GM12878 (cell line): ENCODE measurements around the gene SMTNL2. TPM values are rescaled to one million over a fixed set of nuclear protein-coding genes. Genes with fewer than 3 reads are reported as not detected.

Source experiments
- ATAC-seq: fragments of 200-7000 bp; cut with Tn5 transposase; 3 replicates; pipeline ENCODE4 v1.9.1; 2020; ENCODE audit warnings: mild to moderate bottlenecking, moderate library complexity
- BruUV-seq: library from RNA; stranded (reverse); fragments of 400-500 nt; replicated peaks from 2 replicates; lab custom pipeline; 2021; lab: Mats Ljungman, UMichigan
- CTCF ChIA-PET: fragments of 300-600 bp; sonication (Branson Sonifier 250); formaldehyde crosslinking; extraction: SDS; loops from one replicate; lab custom pipeline; 2021; ENCODE audit warnings: inconsistent platforms; lab: Yijun Ruan, JAX
- POLR2A ChIA-PET: fragments of 350-600 bp; formaldehyde crosslinking; extraction: SDS; loops from one replicate; lab custom pipeline; 2021; ENCODE audit warnings: inconsistent platforms; lab: Charles Lee
- RAD21 ChIA-PET: fragments of 300-600 bp; sonication (Branson Sonifier 250); formaldehyde crosslinking; loops from one replicate; lab custom pipeline; 2023; ENCODE audit warnings: antibody characterized with exemption; ENCODE audit not compliant: unreplicated experiment; lab: Charles Lee
- SMC1A ChIA-PET: fragments of 300-600 bp; sonication (Branson Sonifier 250); formaldehyde crosslinking; loops from one replicate; lab custom pipeline; 2023; ENCODE audit not compliant: unreplicated experiment, uncharacterized antibody; lab: Charles Lee
- DNase-seq: peaks from one replicate; pipeline ENCODE4 v3.0.0-alpha.2; 2011; ENCODE audit warnings: low read depth, low spot score
- FAIRE-seq: peaks from 3 replicates; lab custom pipeline; 2011; peaks lifted over from hg19 to GRCh38; lab: Jason Lieb, UNC
- H2AFZ ChIP-seq: 2 replicates; pipeline ENCODE4 v1.6.0; 2011; ENCODE audit warnings: low read depth, low read length, control low read depth; ENCODE audit not compliant: control insufficient read depth
- H3K27ac ChIP-seq: 2 replicates; pipeline ENCODE4 v1.5.1; 2011; ENCODE audit warnings: control low read depth; ENCODE audit not compliant: control insufficient read depth, insufficient read depth
- H3K27me3 ChIP-seq, 2 experiments: replicated peaks in 1 of 2; 2 replicates each; pipeline versions ENCODE4 v1.6.0 to v1.6.1; 2011; ENCODE audit warnings: low read length in 1 of 2; ENCODE audit not compliant: control insufficient read depth in 2 of 2, insufficient read depth in 2 of 2
- H3K36me3 ChIP-seq, 2 experiments: 2 replicates each; pipeline ENCODE4 v1.5.1; 2011; ENCODE audit warnings: low read length in 1 of 2; ENCODE audit not compliant: control insufficient read depth in 2 of 2, insufficient read depth in 2 of 2
- H3K4me1 ChIP-seq: 2 replicates; pipeline ENCODE4 v1.6.1; 2011; ENCODE audit warnings: mild to moderate bottlenecking, low read length, moderate library complexity, mixed read lengths; ENCODE audit not compliant: control insufficient read depth, insufficient read depth
- H3K4me2 ChIP-seq: 2 replicates; pipeline ENCODE4 v1.6.0; 2011; ENCODE audit warnings: control low read depth; ENCODE audit not compliant: control insufficient read depth, insufficient read depth
- H3K4me3 ChIP-seq: fragments of 200-600 bp; sonication (generic); 2 replicates; pipeline ENCODE4 v1.5.1; 2016
- H3K79me2 ChIP-seq: 2 replicates; pipeline ENCODE4 v1.6.0; 2011; ENCODE audit warnings: low read length; ENCODE audit not compliant: control insufficient read depth, insufficient read depth
- H3K9ac ChIP-seq: 2 replicates; pipeline ENCODE4 v1.8.0; 2011; ENCODE audit warnings: low read length, control low read depth, mixed read lengths; ENCODE audit not compliant: control insufficient read depth, insufficient read depth
- H3K9me3 ChIP-seq: replicated peaks from 3 replicates; pipeline ENCODE4 v1.5.1; 2011; ENCODE audit warnings: mild to moderate bottlenecking, low read length; ENCODE audit not compliant: control insufficient read depth, insufficient read depth
- H4K20me1 ChIP-seq: 2 replicates; pipeline ENCODE4 v1.6.0; 2011; ENCODE audit not compliant: control insufficient read depth, insufficient read depth
- ATF7 ChIP-seq: fragments of 450-650 bp; IDR thresholded peaks from 2 replicates; pipeline ENCODE4 v1.6.1; 2016; ENCODE audit warnings: low read depth, mild to moderate bottlenecking
- CEBPB ChIP-seq, 2 experiments: fragments of 150-350 bp in 1 of 2; IDR thresholded peaks; 2 replicates each; pipeline ENCODE4 v1.6.1; 2012 to 2014; ENCODE audit warnings: low read depth in 2 of 2, low read length in 2 of 2, borderline replicate concordance in 1 of 2, inconsistent platforms in 1 of 2
- EED ChIP-seq: sonication (generic); IDR thresholded peaks from 2 replicates; pipeline ENCODE4 v1.6.1; 2016; ENCODE audit warnings: antibody characterized with exemption, low read depth
- FOS ChIP-seq: IDR thresholded peaks from 3 replicates; pipeline ENCODE4 v1.6.1; 2011; ENCODE audit warnings: borderline replicate concordance; ENCODE audit not compliant: insufficient read length; ENCODE audit errors: extremely low read depth
- HDAC6 ChIP-seq: fragments of 200-600 bp; sonication (generic); IDR thresholded peaks from one replicate; pipeline ENCODE4 v1.8.0; 2017; ENCODE audit warnings: antibody characterized with exemption; ENCODE audit not compliant: unreplicated experiment
- JUNB ChIP-seq: IDR thresholded peaks from 2 replicates; pipeline ENCODE4 v1.6.1; 2016; ENCODE audit warnings: antibody characterized with exemption, mild to moderate bottlenecking
- MYB ChIP-seq: fragments of 150-350 bp; IDR thresholded peaks from 2 replicates; pipeline ENCODE4 v1.6.1; 2014; ENCODE audit warnings: mild to moderate bottlenecking, low read depth, low read length, borderline replicate concordance
- SIX5 ChIP-seq: IDR thresholded peaks from 2 replicates; pipeline ENCODE4 v1.6.1; 2011; ENCODE audit warnings: mild to moderate bottlenecking, low read depth, low read length, moderate library complexity; ENCODE audit not compliant: severe bottlenecking
- YBX1 ChIP-seq: fragments of 450-650 bp; IDR thresholded peaks from 2 replicates; pipeline ENCODE4 v1.6.1; 2016; ENCODE audit warnings: antibody characterized with exemption
- WGBS: methylation state at CpG from one replicate; pipeline ENCODE4 v1.1.6; 2016; ENCODE audit warnings: low lambda C conversion rate; ENCODE audit not compliant: insufficient replicate concordance, insufficient coverage; ENCODE audit errors: missing lambda C conversion rate; 5-methylcytosine and 5-hydroxymethylcytosine counted together
- in situ Hi-C: fragments of 300-500 bp; cut with MboI; formaldehyde crosslinking; loops from 9 replicates; pipeline ENCODE4 v1.14.3; 2018; ENCODE audit warnings: mixed read lengths
- intact Hi-C: fragments of 100-400 bp; cut with micrococcal nuclease; formaldehyde crosslinking; loops from one replicate; pipeline ENCODE4 v1.14.2; 2022; ENCODE audit not compliant: unreplicated experiment
- polyA plus RNA-seq, 11 experiments: library from polyadenylated mRNA; depleted of rRNA in 4 of 11; unstranded in 6 of 11; stranded (reverse) in 5 of 11; fragments of >200 nt; fragmentation: Nextera tagmentation in 4 of 11; fragmentation: Illumina TruSeq in 1 of 11; extraction: Ambion mirVana in 4 of 11; extraction: Trizol in 1 of 11; gene quantifications; 1 replicate in 1 of 11; 2 replicates in 10 of 11; pipeline versions ENCODE4 v1.2.1 to v1.2.3, GENCODE V29; 2011 to 2016; ENCODE audit warnings: inconsistent platforms in 2 of 11, missing spikeins in 2 of 11, low read depth in 1 of 11
- total RNA-seq, 4 experiments: library from RNA; depleted of rRNA in 3 of 4; stranded (reverse); fragments of >200 nt in 3 of 4; fragmentation: Illumina TruSeq in 1 of 4; extraction: Trizol in 1 of 4; gene quantifications; 2 replicates each; pipeline versions ENCODE4 v1.2.1 to v1.2.3, GENCODE V29; 2013 to 2021
- TF ChIP-seq, protein P1 (sequence below): fragments of 450-650 bp; IDR thresholded peaks from 2 replicates; pipeline ENCODE4 v1.6.1; 2017; ENCODE audit warnings: mild to moderate bottlenecking, moderate library complexity
- TF ChIP-seq, protein P2 (sequence below): fragments of 450-650 bp; IDR thresholded peaks from 2 replicates; pipeline ENCODE4 v1.6.1; 2017; ENCODE audit warnings: borderline replicate concordance
- TF ChIP-seq, protein P3 (sequence below): fragments of 450-650 bp; IDR thresholded peaks from 2 replicates; pipeline ENCODE4 v1.6.1; 2017; ENCODE audit warnings: mild to moderate bottlenecking, moderate library complexity
- TF ChIP-seq, protein P4 (sequence below): IDR thresholded peaks from 2 replicates; pipeline ENCODE4 v1.6.1; 2012; ENCODE audit warnings: low read length, inconsistent platforms

Gene SMTNL2
- total and polyA plus RNA-seq, 10 of the 15 experiments (the other 5 are each of a cell fraction or from before 2014, with no cell fraction given): not detected

DNA sequence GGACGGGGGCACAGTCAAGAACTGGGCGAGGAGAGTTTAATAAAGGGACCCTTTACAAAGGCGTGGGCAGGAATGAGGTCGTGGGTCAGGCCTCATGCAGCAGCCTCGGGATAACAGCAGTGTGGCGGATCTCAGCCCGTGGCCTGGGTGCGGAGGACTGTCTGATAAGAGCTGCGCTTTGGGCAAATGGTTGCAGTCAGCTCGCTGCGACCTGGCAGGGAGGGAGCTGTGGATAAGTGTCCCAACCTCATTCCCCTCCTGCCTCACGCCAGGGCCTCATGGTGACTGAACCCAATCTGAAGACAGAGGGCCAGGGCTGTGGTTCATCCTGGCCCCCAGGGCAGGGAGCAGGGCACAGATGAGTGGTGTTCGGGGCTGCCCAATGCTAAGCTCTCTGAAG lies 13.6 kb downstream of the SMTNL2 start:
- ATAC-seq (no peak), FAIRE-seq (no peak), DNase-seq (no peak)
- no TSS peak for BruUV-seq
- Histone ChIP-seq H3K4me3 (no peak overlapping the region), H3K79me2 (no peaks in the 10 kb centered on the region), H3K4me1 (no peaks in the 10 kb centered on the region), H3K9me3 (no peaks in the 10 kb centered on the region), H2AFZ (no peak overlapping the region), H3K27ac (no peak overlapping the region), H3K4me2 (no peak overlapping the region), H3K36me3 (no peaks in the 10 kb centered on the region), H4K20me1 (no peaks in the 10 kb centered on the region), H3K9ac (no peak overlapping the region), H3K27me3 (no peaks in the 10 kb centered on the region; a peak in 3 of 4 replicates)
- in situ Hi-C loops (no loop called here), intact Hi-C loops (no loop called here)
- WGBS: 43% methylated on average over 13 of the region's 13 CpGs
- ChIA-PET RAD21 (no interaction called here), POLR2A (no interaction called here), CTCF (interaction anchor here (0.5 to 3.2 kb wide), 2 partner anchors 31 to 267 kb away, joined by 3 to 10 read pairs; no protein-coding TSS in a partner anchor), SMC1A (interaction anchor here (1.4 kb wide), 1 partner anchor 31 kb away, joined by 3 read pairs; no protein-coding TSS in a partner anchor)
- TF ChIP-seq FOS (no peak), ATF7 (no peak), MYB (no peak), JUNB (no peak), HDAC6 (no peak), CEBPB (IDR thresholded peaks at IDR 0.05; ENCODE audit: borderline replicate concordance in 1 of 2, low read depth in 2 of 2, low read length in 2 of 2) (no peak), SIX5 (no peak), YBX1 (no peak), EED (no peak)
- TF ChIP-seq, protein P1, sequence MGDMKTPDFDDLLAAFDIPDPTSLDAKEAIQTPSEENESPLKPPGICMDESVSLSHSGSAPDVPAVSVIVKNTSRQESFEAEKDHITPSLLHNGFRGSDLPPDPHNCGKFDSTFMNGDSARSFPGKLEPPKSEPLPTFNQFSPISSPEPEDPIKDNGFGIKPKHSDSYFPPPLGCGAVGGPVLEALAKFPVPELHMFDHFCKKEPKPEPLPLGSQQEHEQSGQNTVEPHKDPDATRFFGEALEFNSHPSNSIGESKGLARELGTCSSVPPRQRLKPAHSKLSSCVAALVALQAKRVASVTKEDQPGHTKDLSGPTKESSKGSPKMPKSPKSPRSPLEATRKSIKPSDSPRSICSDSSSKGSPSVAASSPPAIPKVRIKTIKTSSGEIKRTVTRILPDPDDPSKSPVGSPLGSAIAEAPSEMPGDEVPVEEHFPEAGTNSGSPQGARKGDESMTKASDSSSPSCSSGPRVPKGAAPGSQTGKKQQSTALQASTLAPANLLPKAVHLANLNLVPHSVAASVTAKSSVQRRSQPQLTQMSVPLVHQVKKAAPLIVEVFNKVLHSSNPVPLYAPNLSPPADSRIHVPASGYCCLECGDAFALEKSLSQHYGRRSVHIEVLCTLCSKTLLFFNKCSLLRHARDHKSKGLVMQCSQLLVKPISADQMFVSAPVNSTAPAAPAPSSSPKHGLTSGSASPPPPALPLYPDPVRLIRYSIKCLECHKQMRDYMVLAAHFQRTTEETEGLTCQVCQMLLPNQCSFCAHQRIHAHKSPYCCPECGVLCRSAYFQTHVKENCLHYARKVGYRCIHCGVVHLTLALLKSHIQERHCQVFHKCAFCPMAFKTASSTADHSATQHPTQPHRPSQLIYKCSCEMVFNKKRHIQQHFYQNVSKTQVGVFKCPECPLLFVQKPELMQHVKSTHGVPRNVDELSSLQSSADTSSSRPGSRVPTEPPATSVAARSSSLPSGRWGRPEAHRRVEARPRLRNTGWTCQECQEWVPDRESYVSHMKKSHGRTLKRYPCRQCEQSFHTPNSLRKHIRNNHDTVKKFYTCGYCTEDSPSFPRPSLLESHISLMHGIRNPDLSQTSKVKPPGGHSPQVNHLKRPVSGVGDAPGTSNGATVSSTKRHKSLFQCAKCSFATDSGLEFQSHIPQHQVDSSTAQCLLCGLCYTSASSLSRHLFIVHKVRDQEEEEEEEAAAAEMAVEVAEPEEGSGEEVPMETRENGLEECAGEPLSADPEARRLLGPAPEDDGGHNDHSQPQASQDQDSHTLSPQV: no peak
- TF ChIP-seq, protein P2, sequence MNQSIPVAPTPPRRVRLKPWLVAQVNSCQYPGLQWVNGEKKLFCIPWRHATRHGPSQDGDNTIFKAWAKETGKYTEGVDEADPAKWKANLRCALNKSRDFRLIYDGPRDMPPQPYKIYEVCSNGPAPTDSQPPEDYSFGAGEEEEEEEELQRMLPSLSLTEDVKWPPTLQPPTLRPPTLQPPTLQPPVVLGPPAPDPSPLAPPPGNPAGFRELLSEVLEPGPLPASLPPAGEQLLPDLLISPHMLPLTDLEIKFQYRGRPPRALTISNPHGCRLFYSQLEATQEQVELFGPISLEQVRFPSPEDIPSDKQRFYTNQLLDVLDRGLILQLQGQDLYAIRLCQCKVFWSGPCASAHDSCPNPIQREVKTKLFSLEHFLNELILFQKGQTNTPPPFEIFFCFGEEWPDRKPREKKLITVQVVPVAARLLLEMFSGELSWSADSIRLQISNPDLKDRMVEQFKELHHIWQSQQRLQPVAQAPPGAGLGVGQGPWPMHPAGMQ: no peak
- TF ChIP-seq, protein P3, sequence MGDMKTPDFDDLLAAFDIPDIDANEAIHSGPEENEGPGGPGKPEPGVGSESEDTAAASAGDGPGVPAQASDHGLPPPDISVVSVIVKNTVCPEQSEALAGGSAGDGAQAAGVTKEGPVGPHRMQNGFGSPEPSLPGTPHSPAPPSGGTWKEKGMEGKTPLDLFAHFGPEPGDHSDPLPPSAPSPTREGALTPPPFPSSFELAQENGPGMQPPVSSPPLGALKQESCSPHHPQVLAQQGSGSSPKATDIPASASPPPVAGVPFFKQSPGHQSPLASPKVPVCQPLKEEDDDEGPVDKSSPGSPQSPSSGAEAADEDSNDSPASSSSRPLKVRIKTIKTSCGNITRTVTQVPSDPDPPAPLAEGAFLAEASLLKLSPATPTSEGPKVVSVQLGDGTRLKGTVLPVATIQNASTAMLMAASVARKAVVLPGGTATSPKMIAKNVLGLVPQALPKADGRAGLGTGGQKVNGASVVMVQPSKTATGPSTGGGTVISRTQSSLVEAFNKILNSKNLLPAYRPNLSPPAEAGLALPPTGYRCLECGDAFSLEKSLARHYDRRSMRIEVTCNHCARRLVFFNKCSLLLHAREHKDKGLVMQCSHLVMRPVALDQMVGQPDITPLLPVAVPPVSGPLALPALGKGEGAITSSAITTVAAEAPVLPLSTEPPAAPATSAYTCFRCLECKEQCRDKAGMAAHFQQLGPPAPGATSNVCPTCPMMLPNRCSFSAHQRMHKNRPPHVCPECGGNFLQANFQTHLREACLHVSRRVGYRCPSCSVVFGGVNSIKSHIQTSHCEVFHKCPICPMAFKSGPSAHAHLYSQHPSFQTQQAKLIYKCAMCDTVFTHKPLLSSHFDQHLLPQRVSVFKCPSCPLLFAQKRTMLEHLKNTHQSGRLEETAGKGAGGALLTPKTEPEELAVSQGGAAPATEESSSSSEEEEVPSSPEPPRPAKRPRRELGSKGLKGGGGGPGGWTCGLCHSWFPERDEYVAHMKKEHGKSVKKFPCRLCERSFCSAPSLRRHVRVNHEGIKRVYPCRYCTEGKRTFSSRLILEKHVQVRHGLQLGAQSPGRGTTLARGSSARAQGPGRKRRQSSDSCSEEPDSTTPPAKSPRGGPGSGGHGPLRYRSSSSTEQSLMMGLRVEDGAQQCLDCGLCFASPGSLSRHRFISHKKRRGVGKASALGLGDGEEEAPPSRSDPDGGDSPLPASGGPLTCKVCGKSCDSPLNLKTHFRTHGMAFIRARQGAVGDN: no peak
- TF ChIP-seq, protein P4, sequence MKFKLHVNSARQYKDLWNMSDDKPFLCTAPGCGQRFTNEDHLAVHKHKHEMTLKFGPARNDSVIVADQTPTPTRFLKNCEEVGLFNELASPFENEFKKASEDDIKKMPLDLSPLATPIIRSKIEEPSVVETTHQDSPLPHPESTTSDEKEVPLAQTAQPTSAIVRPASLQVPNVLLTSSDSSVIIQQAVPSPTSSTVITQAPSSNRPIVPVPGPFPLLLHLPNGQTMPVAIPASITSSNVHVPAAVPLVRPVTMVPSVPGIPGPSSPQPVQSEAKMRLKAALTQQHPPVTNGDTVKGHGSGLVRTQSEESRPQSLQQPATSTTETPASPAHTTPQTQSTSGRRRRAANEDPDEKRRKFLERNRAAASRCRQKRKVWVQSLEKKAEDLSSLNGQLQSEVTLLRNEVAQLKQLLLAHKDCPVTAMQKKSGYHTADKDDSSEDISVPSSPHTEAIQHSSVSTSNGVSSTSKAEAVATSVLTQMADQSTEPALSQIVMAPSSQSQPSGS: no peak
